Measurements from ENCODE around the gene SYNE1.

GRCh38 chr6:152273002-152273401, 364.2 kb downstream of the SYNE1 start:
- TF ChIP-seq CTCF (IDR thresholded peaks at IDR 0.05) (no peak), ZNF416 (CRISPR knock-in tag; IDR thresholded peaks at IDR 0.05) (no peak), CREB1 (CRISPR knock-in tag; IDR thresholded peaks at IDR 0.05) (no peak), ATF1 (CRISPR knock-in tag; IDR thresholded peaks at IDR 0.05) (no peak), ATF2 (CRISPR knock-in tag; IDR thresholded peaks at IDR 0.05; ENCODE audit: borderline replicate concordance, low read depth) (no peak), NR3C1 (CRISPR knock-in tag; conservative IDR thresholded peaks at IDR 0.05; ENCODE audit: low read depth) (no peak), GABPB1 (CRISPR knock-in tag; IDR thresholded peaks at IDR 0.05) (no peak), ZNF396 (CRISPR knock-in tag; IDR thresholded peaks at IDR 0.05; ENCODE audit: borderline replicate concordance) (no peak), USF2 (CRISPR knock-in tag; IDR thresholded peaks at IDR 0.05) (no peak), MAX (CRISPR knock-in tag; IDR thresholded peaks at IDR 0.05) (no peak)

Measured in WTC11 (cell line).